Caco-2 (cell line): ENCODE measurements around the gene SERTAD2. TPM values are rescaled to one million over a fixed set of nuclear protein-coding genes. Genes with fewer than 3 reads are reported as not detected.

Experiments used
- BruUV-seq: library from RNA; stranded (reverse); fragments of 400-500 nt; replicated peaks from 2 replicates; lab custom pipeline; 2021; lab: Mats Ljungman, UMichigan
- CTCF ChIA-PET: fragments of 300-600 bp; sonication (Branson Sonifier 250); formaldehyde crosslinking; loops from one replicate; lab custom pipeline; 2022; ENCODE audit warnings: antibody characterized with exemption; lab: Charles Lee
- POLR2A ChIA-PET: fragments of 300-600 bp; sonication (Branson Sonifier 250); formaldehyde crosslinking; loops from one replicate; lab custom pipeline; 2022; ENCODE audit warnings: antibody characterized with exemption; lab: Charles Lee
- DNase-seq, 2 experiments: peaks; one replicate each; pipeline versions ENCODE4 v3.0.0 to v3.0.0-alpha.2; 2020 to 2022
- H3K27me3 ChIP-seq: replicated peaks from 2 replicates; pipeline ENCODE4 v1.6.0; 2011; ENCODE audit warnings: low read length; ENCODE audit not compliant: control insufficient read depth, insufficient read depth
- H3K36me3 ChIP-seq: 2 replicates; pipeline ENCODE4 v1.5.1; 2011; ENCODE audit warnings: low read length; ENCODE audit not compliant: control insufficient read depth, insufficient read depth
- H3K4me1 ChIP-seq: fragments of 250-450 bp; sonication (Bioruptor Pico); 2 replicates; pipeline ENCODE4 v1.5.1; 2020; ENCODE audit warnings: mild to moderate bottlenecking
- H3K4me3 ChIP-seq: 2 replicates; pipeline ENCODE4 v1.5.1; 2011; ENCODE audit warnings: low read depth, mild to moderate bottlenecking, control low read depth, low read length
- H3K9me3 ChIP-seq: fragments of 250-450 bp; sonication (Bioruptor Pico); 2 replicates; pipeline ENCODE4 v1.5.1; 2020; ENCODE audit warnings: mild to moderate bottlenecking, moderate library complexity
- H3K27ac Mint-ChIP-seq: one replicate; pipeline ENCODE4 v1.8.0; 2022; ENCODE audit warnings: mixed read lengths; ENCODE audit not compliant: unreplicated experiment
- H3K27me3 Mint-ChIP-seq: one replicate; pipeline ENCODE4 v1.8.0; 2022; ENCODE audit warnings: mixed read lengths; ENCODE audit not compliant: insufficient read depth, unreplicated experiment
- H3K36me3 Mint-ChIP-seq: one replicate; pipeline ENCODE4 v1.8.0; 2022; ENCODE audit warnings: mild to moderate bottlenecking, mixed read lengths; ENCODE audit not compliant: insufficient read depth, unreplicated experiment
- H3K4me1 Mint-ChIP-seq: one replicate; pipeline ENCODE4 v1.8.0; 2022; ENCODE audit warnings: low read depth, mixed read lengths; ENCODE audit not compliant: unreplicated experiment
- H3K4me3 Mint-ChIP-seq: one replicate; pipeline ENCODE4 v1.8.0; 2022; ENCODE audit warnings: mild to moderate bottlenecking, moderate library complexity, mixed read lengths; ENCODE audit not compliant: unreplicated experiment
- H3K9me3 Mint-ChIP-seq: one replicate; pipeline ENCODE4 v1.8.0; 2022; ENCODE audit warnings: mixed read lengths; ENCODE audit not compliant: unreplicated experiment
- CTCF ChIP-seq, 2 experiments: fragments of 200-600 bp in 1 of 2; IDR thresholded peaks; 1 replicate in 1 of 2; 2 replicates in 1 of 2; pipeline versions ENCODE4 v1.5.1 to v1.8.0; 2011 to 2022; ENCODE audit warnings: antibody characterized with exemption in 1 of 2, control low read depth in 1 of 2, inconsistent platforms in 1 of 2, low read depth in 1 of 2, low read length in 1 of 2, mild to moderate bottlenecking in 1 of 2, moderate library complexity in 1 of 2; ENCODE audit not compliant: insufficient read depth in 1 of 2, severe bottlenecking in 1 of 2, unreplicated experiment in 1 of 2
- intact Hi-C: fragments of 100-400 bp; cut with micrococcal nuclease; formaldehyde crosslinking; loops from one replicate; pipeline ENCODE4 v1.10.0; 2022; ENCODE audit not compliant: unreplicated experiment
- total RNA-seq: library from RNA; stranded (reverse); gene quantifications from 2 replicates; pipeline ENCODE4 v1.2.3, GENCODE V29; 2022

Gene SERTAD2
- total RNA-seq, 1 experiment from 2014 or later: 25.8 TPM

GRCh38 chr2:64615192-64615763 lies 38.4 kb downstream of the SERTAD2 start:
- DNase-seq: no peak
- ChIA-PET POLR2A (no interaction called here), CTCF (no interaction called here)
- Mint-ChIP-seq H3K9me3 (no peaks in the 10 kb centered on the region), H3K36me3 (no peaks in the 10 kb centered on the region), H3K27me3 (no peaks in the 10 kb centered on the region), H3K4me3 (no peak overlapping the region), H3K27ac (no peak overlapping the region), H3K4me1 (peaks cover 6% of the 10 kb centered on the region)
- Histone ChIP-seq H3K4me1 (no peaks in the 10 kb centered on the region), H3K36me3 (no peaks in the 10 kb centered on the region), H3K9me3 (no peaks in the 10 kb centered on the region), H3K27me3 (no peaks in the 10 kb centered on the region), H3K4me3 (no peak overlapping the region)
- TF ChIP-seq CTCF (IDR thresholded peaks at IDR 0.05; ENCODE audit: insufficient read depth in 1 of 2, low read depth in 1 of 2, low read length in 1 of 2, severe bottlenecking in 1 of 2, unreplicated experiment in 1 of 2): no peak
- intact Hi-C loops: no loop called here
- BruUV-seq: no TSS peak

- no peak for TF ChIP-seq CTCF (IDR thresholded peaks at IDR 0.05; ENCODE audit: insufficient read depth in 1 of 2, low read depth in 1 of 2, low read length in 1 of 2, severe bottlenecking in 1 of 2, unreplicated experiment in 1 of 2)
- H3K9me3 Mint-ChIP-seq: no peaks in the 10 kb centered on the region
- BruUV-seq: no TSS peak
- no peaks in the 10 kb centered on the region for H3K27me3 Mint-ChIP-seq
- no peaks in the 10 kb centered on the region for H3K36me3 ChIP-seq
- no peak overlapping the region for H3K4me3 ChIP-seq
- no peaks in the 10 kb centered on the region for H3K27me3 ChIP-seq
- no peak for DNase-seq
- CTCF ChIA-PET: interaction anchor here (0.5 kb wide), 1 partner anchor 12 kb away, joined by 3 read pairs; no protein-coding TSS in a partner anchor
- H3K27ac Mint-ChIP-seq: no peak overlapping the region
- no peaks in the 10 kb centered on the region for H3K36me3 Mint-ChIP-seq
- intact Hi-C loops: no loop called here
- H3K4me1 ChIP-seq: peaks cover 3% of the 10 kb centered on the region
- H3K9me3 ChIP-seq: no peaks in the 10 kb centered on the region
- peaks cover 7% of the 10 kb centered on the region for H3K4me1 Mint-ChIP-seq
- H3K4me3 Mint-ChIP-seq: no peak overlapping the region
- POLR2A ChIA-PET: no interaction called here
Observed at GRCh38 chr2:64613276-64613675, 40.4 kb downstream of the SERTAD2 start.

GRCh38 chr2:64612575-64613195 lies 41.0 kb downstream of the SERTAD2 start:
- Mint-ChIP-seq H3K4me3 (no peak overlapping the region), H3K4me1 (peaks cover 13% of the 10 kb centered on the region), H3K27ac (no peak overlapping the region), H3K27me3 (no peaks in the 10 kb centered on the region), H3K36me3 (no peaks in the 10 kb centered on the region), H3K9me3 (no peaks in the 10 kb centered on the region)
- peaks cover 9% of the 10 kb centered on the region for H3K4me1 ChIP-seq
- no TSS peak for BruUV-seq
- DNase-seq: no peak
- TF ChIP-seq CTCF (IDR thresholded peaks at IDR 0.05; ENCODE audit: insufficient read depth in 1 of 2, low read depth in 1 of 2, low read length in 1 of 2, severe bottlenecking in 1 of 2, unreplicated experiment in 1 of 2): no peak
- CTCF ChIA-PET: interaction anchor here (0.5 kb wide), 1 partner anchor 11 kb away, joined by 3 read pairs; no protein-coding TSS in a partner anchor
- H3K4me3 ChIP-seq: no peak overlapping the region
- no peaks in the 10 kb centered on the region for H3K27me3 ChIP-seq
- no peaks in the 10 kb centered on the region for H3K9me3 ChIP-seq
- POLR2A ChIA-PET: no interaction called here
- no peaks in the 10 kb centered on the region for H3K36me3 ChIP-seq
- intact Hi-C loops: no loop called here
